AG10803 (cell line): Measurements from ENCODE around the gene REEP1.

Experiments used
- DNase-seq: peaks from one replicate; pipeline ENCODE4 v3.0.0; 2010; ENCODE audit warnings: low read depth
- H3K4me3 ChIP-seq: 2 replicates; pipeline ENCODE4 v1.5.1; 2011; ENCODE audit warnings: mild to moderate bottlenecking, low read length, control low read depth
- CTCF ChIP-seq: conservative IDR thresholded peaks from 2 replicates; pipeline ENCODE4 v1.5.1; 2011; ENCODE audit warnings: mild to moderate bottlenecking, low read length, control low read depth, inconsistent platforms

REEP1 gene

GRCh38 chr2:86308984-86309695, 28.3 kb downstream of the REEP1 start:
- no peak for DNase-seq
- TF ChIP-seq CTCF, result no peak
- H3K4me3 ChIP-seq, result no peak overlapping the region

GRCh38 chr2:86308356-86308755, 29.1 kb downstream of the REEP1 start:
- no peak for TF ChIP-seq CTCF
- no peak for DNase-seq

GRCh38 chr2:86307431-86307830, 30.0 kb downstream of the REEP1 start:
- no peak for TF ChIP-seq CTCF
- no peak overlapping the region for H3K4me3 ChIP-seq
- DNase-seq, result no peak

More at GRCh38 chr2:86308356-86308755, 29.1 kb downstream of the REEP1 start:
- no peak overlapping the region for H3K4me3 ChIP-seq

GRCh38 chr2:86305915-86306254, 31.5 kb downstream of the REEP1 start:
- TF ChIP-seq CTCF, result no peak
- no peak overlapping the region for H3K4me3 ChIP-seq
- no peak for DNase-seq

- no peak for TF ChIP-seq CTCF
- no peak for DNase-seq
These were observed 32.1 kb downstream of the REEP1 start for GRCh38 chr2:86305195-86305914.

GRCh38 chr2:86304416-86304815, 33.0 kb downstream of the REEP1 start:
- no peak overlapping the region for H3K4me3 ChIP-seq
- no peak for DNase-seq
- TF ChIP-seq CTCF, result no peak

More at GRCh38 chr2:86305195-86305914, 32.1 kb downstream of the REEP1 start:
- H3K4me3 ChIP-seq, result no peak overlapping the region

GRCh38 chr2:86302320-86302719, 35.1 kb downstream of the REEP1 start:
- no peak for TF ChIP-seq CTCF
- no peak for DNase-seq
- no peak overlapping the region for H3K4me3 ChIP-seq
